ENCODE data around the gene ADAMTSL3.
"Not testable (repeated sequence)": the region's sequence is repeated elsewhere in the genome, so short reads cannot be mapped to it uniquely, and the experiment has no call there.

The ADAMTSL3 gene

DNA sequence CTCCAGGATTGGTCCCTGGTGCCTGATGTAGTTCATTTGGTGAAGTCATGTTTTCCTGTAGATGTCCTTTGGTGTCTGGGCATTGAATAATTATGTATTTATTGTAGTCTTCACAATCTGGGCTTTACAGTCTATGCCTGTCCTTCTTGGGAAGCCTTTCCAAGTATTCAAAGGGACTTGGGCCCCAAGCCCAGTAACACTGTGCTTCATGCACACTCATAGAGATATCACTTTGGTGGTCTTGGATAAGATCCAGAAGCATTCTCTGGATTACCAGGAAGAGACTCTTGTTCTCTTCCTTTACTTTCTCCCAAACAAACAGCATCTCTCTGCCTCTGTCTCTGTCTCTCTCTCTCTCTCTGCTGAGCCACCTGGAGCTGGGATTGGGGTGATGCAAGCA is 300.6 kb downstream of the ADAMTSL3 start:
- H3K27ac ChIP-seq = no peak overlapping the region
- TF ChIP-seq CTCF (IDR thresholded peaks at IDR 0.05) (no peak), ZFX (IDR thresholded peaks at IDR 0.05; ENCODE audit: borderline replicate concordance) (no peak)

GRCh38 chr15:83955806-83956265 is 301.9 kb downstream of the ADAMTSL3 start:
- TF ChIP-seq CTCF (IDR thresholded peaks at IDR 0.05) (no peak), ZFX (IDR thresholded peaks at IDR 0.05; ENCODE audit: borderline replicate concordance) (no peak)
- no peak overlapping the region for H3K27ac ChIP-seq

GRCh38 chr15:83956887-83957286 is 303.0 kb downstream of the ADAMTSL3 start:
- no peak overlapping the region for H3K27ac ChIP-seq
- TF ChIP-seq CTCF (IDR thresholded peaks at IDR 0.05) (no peak), ZFX (IDR thresholded peaks at IDR 0.05; ENCODE audit: borderline replicate concordance) (no peak)

DNA sequence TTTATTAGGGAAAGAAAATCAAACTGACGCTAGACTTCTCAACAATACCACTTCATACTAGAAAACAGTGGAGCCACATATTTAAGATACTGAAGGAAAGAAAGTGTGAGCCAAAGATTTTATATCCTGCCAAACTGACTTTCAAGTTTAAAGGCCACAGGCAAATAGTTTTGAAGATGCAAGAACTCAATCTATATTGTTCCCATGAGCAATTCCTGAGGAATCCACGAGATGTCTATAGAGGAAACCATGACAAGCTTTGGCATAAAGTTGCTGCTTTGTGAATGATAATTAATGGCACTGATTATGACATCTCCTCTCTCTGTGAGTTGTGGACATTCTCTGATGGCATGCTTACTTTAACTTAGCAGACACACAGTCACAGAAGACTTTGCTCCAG is 305.6 kb downstream of the ADAMTSL3 start:
- H3K27ac ChIP-seq = no peak overlapping the region
- TF ChIP-seq CTCF (IDR thresholded peaks at IDR 0.05) (no peak), ZFX (IDR thresholded peaks at IDR 0.05; ENCODE audit: borderline replicate concordance) (no peak)

DNA sequence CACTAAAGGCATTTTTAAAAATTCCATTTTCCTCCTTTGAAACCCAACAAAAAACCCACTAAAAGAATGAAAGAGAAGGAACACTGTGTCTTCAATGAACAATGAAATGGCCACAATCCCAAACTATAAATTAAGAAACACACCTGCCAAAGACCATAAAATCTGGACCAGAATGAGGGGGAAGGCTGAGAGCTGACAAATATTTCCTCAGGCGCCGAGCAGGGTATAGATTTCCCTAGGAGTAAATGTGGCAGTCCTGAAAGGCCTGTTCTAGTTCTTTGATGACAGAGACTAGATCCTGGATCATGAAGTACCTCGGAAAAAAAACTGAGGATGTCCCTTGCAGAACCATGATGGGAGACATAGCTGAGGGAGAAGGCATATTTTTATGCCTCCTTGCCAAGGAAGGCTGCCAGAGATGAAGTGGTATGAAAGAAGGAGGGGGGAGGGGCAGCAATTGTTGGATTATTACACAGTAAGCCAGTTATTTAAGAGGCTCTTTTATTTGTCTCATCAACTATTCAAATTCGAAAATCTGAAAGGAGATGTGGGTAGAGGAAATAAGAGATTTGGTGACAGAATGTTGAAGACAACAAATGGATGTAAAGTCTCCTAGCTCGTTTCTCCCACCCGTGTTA is 306.4 kb downstream of the ADAMTSL3 start:
- H3K27ac ChIP-seq = no peak overlapping the region
- TF ChIP-seq CTCF (IDR thresholded peaks at IDR 0.05) (no peak), ZFX (IDR thresholded peaks at IDR 0.05; ENCODE audit: borderline replicate concordance) (no peak)

GRCh38 chr15:83961311-83961710 is 307.4 kb downstream of the ADAMTSL3 start:
- TF ChIP-seq CTCF (IDR thresholded peaks at IDR 0.05) (no peak), ZFX (IDR thresholded peaks at IDR 0.05; ENCODE audit: borderline replicate concordance) (no peak)
- H3K27ac ChIP-seq = no peak overlapping the region

DNA sequence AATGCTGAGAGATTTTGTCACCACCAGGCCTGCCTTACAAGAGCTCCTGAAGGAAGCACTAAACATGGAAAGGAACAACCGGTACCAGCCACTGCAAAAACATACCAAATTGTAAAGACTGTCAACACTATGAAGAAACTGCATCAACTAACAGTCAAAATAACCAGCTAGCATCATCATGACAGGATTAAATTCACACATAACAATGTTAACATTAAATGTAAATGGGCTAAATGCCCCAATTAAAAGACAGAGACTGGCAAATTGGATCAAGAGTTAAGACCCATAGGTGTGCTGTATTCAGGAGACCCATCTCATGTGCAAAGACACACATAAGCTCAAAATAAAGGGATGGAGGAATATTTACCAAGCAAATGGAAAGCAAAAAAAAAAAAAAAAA is 311.0 kb downstream of the ADAMTSL3 start:
- not testable (repeated sequence) for H3K27ac ChIP-seq
